GM18520 (cell line): Measurements from ENCODE around the gene MEAK7.
A peak's percentile ranks its signal among the peaks of the same experiment; 100 is the strongest.

Experiments used
- ATAC-seq: cut with Tn5 transposase; IDR thresholded peaks from one replicate; pipeline ENCODE4 v1.9.1; 2021; ENCODE audit not compliant: unreplicated experiment

MEAK7 gene

GRCh38 chr16:84504420-84505248 lies at the start of gene MEAK7:
Gene MEAK7 (minus strand): TSS chr16:84504659. CDS start chr16:84498086, 6,573 bp downstream.
- ATAC-seq, result peak; percentile 93

GRCh38 chr16:84553873-84554399 lies 49.5 kb upstream of the MEAK7 start:
- ATAC-seq, result no peak

- ATAC-seq, result no peak
These were observed 47.7 kb upstream of the MEAK7 start for GRCh38 chr16:84552135-84552534.

GRCh38 chr16:84550096-84550495 lies 45.6 kb upstream of the MEAK7 start:
- ATAC-seq, result no peak

GRCh38 chr16:84548971-84549844 lies 44.7 kb upstream of the MEAK7 start:
- ATAC-seq, result no peak

GRCh38 chr16:84548508-84548907 lies 44.0 kb upstream of the MEAK7 start:
- no peak for ATAC-seq

GRCh38 chr16:84547546-84548061 lies 43.1 kb upstream of the MEAK7 start:
- ATAC-seq, result no peak

GRCh38 chr16:84546669-84547545 lies 42.4 kb upstream of the MEAK7 start:
- no peak for ATAC-seq

- no peak for ATAC-seq
These were observed 40.8 kb upstream of the MEAK7 start for GRCh38 chr16:84545114-84545737.

GRCh38 chr16:84544031-84544773 lies 39.7 kb upstream of the MEAK7 start:
- ATAC-seq, result no peak

GRCh38 chr16:84543253-84543652 lies 38.8 kb upstream of the MEAK7 start:
- ATAC-seq, result no peak

GRCh38 chr16:84541999-84542817 lies 37.7 kb upstream of the MEAK7 start:
- no peak for ATAC-seq

- no peak for ATAC-seq
These were observed 35.7 kb upstream of the MEAK7 start for GRCh38 chr16:84540194-84540593.

GRCh38 chr16:84538222-84538840 lies 33.9 kb upstream of the MEAK7 start:
- no peak for ATAC-seq

GRCh38 chr16:84537491-84538151 lies 33.2 kb upstream of the MEAK7 start:
- ATAC-seq, result no peak

- ATAC-seq, result no peak
These were observed 31.4 kb upstream of the MEAK7 start for GRCh38 chr16:84535851-84536250.

GRCh38 chr16:84535408-84535807 lies 30.9 kb upstream of the MEAK7 start:
- ATAC-seq, result no peak

- ATAC-seq, result no peak
These were observed 30.4 kb upstream of the MEAK7 start for GRCh38 chr16:84534815-84535214.
